H1 (cell line): Measurements from ENCODE around the gene GDAP1L1. TPM values are rescaled to one million over a fixed set of nuclear protein-coding genes. Genes with fewer than 3 reads are reported as not detected.

Experiments
- CTCF ChIA-PET: fragments of 300-600 bp; sonication (Branson Sonifier 250); formaldehyde crosslinking; loops from one replicate; lab custom pipeline; 2021; ENCODE audit not compliant: partially characterized antibody; lab: Charles Lee
- POLR2A ChIA-PET: fragments of 300-600 bp; sonication (Branson Sonifier 250); formaldehyde crosslinking; loops from one replicate; lab custom pipeline; 2021; ENCODE audit warnings: inconsistent platforms; ENCODE audit not compliant: partially characterized antibody; lab: Charles Lee
- DNase-seq, 2 experiments: peaks; one replicate each; pipeline versions ENCODE4 v3.0.0 to v3.0.0-alpha.2; 2010 to 2022; ENCODE audit warnings: low spot score in 2 of 2, low read depth in 1 of 2, mixed read lengths in 1 of 2
- FAIRE-seq: peaks from 2 replicates; lab custom pipeline; 2011; peaks lifted over from hg19 to GRCh38; lab: Jason Lieb, UNC
- H2AFZ ChIP-seq: 2 replicates; pipeline ENCODE4 v1.8.1; 2012; ENCODE audit warnings: low read length, inconsistent platforms
- H2AK5ac ChIP-seq: 2 replicates; pipeline ENCODE4 v1.6.1; 2013; ENCODE audit warnings: low read depth, low read length
- H2BK120ac ChIP-seq: replicated peaks from 2 replicates; pipeline ENCODE3; 2013; ENCODE audit warnings: low read depth, low read length, inconsistent platforms
- H2BK12ac ChIP-seq: 2 replicates; pipeline ENCODE4 v1.6.1; 2013; ENCODE audit warnings: low read depth, low read length
- H2BK15ac ChIP-seq: 2 replicates; pipeline ENCODE4 v1.6.1; 2013; ENCODE audit warnings: low read length
- H2BK20ac ChIP-seq: 2 replicates; pipeline ENCODE4 v1.6.1; 2013; ENCODE audit warnings: low read length
- H2BK5ac ChIP-seq: 2 replicates; pipeline ENCODE4 v1.6.1; 2013; ENCODE audit warnings: low read depth, low read length
- H3K14ac ChIP-seq: 2 replicates; pipeline ENCODE4 v1.6.1; 2013; ENCODE audit warnings: inconsistent platforms; ENCODE audit not compliant: insufficient read length
- H3K18ac ChIP-seq: 2 replicates; pipeline ENCODE4 v1.6.1; 2013; ENCODE audit warnings: low read length; ENCODE audit errors: extremely low read depth
- H3K23ac ChIP-seq: 2 replicates; pipeline ENCODE4 v1.6.1; 2013; ENCODE audit warnings: inconsistent platforms; ENCODE audit not compliant: insufficient read length
- H3K23me2 ChIP-seq: 2 replicates; pipeline ENCODE4 v1.6.1; 2013; ENCODE audit warnings: low read depth, low read length
- H3K27ac ChIP-seq: 2 replicates; pipeline ENCODE4 v1.6.1; 2011; ENCODE audit warnings: low read depth, low read length, inconsistent platforms
- H3K27me3 ChIP-seq, 4 experiments: replicated peaks in 1 of 4; 1 replicate in 1 of 4; 2 replicates in 3 of 4; pipeline versions ENCODE4 v1.6.1 to v1.8.1; 2011 to 2013; ENCODE audit warnings: low read length in 3 of 4, mild to moderate bottlenecking in 3 of 4, inconsistent platforms in 2 of 4, mixed read lengths in 2 of 4, moderate library complexity in 1 of 4; ENCODE audit not compliant: control insufficient read depth in 3 of 4, insufficient read depth in 3 of 4; ENCODE audit errors: extremely low read depth in 1 of 4
- H3K36me3 ChIP-seq, 4 experiments: 2 replicates each; pipeline versions ENCODE4 v1.6.1 to v1.8.1; 2011 to 2013; ENCODE audit warnings: mild to moderate bottlenecking in 4 of 4, low read length in 3 of 4, moderate library complexity in 2 of 4, control low read depth in 1 of 4, inconsistent platforms in 1 of 4; ENCODE audit not compliant: insufficient read depth in 4 of 4, control insufficient read depth in 2 of 4
- H3K4ac ChIP-seq: replicated peaks from 2 replicates; pipeline ENCODE3; 2013; ENCODE audit warnings: low read length, low read depth, mixed read lengths, inconsistent platforms; ENCODE audit not compliant: insufficient read length
- H3K4me1 ChIP-seq, 4 experiments: replicated peaks in 1 of 4; 1 replicate in 1 of 4; 2 replicates in 3 of 4; pipeline versions ENCODE4 v1.6.1 to v1.8.1; 2011 to 2013; ENCODE audit warnings: low read length in 3 of 4, inconsistent platforms in 2 of 4, mixed read lengths in 1 of 4; ENCODE audit not compliant: insufficient read depth in 4 of 4, control insufficient read depth in 3 of 4
- H3K4me2 ChIP-seq, 2 experiments: 2 replicates each; pipeline versions ENCODE4 v1.6.1 to v1.8.1; 2011 to 2013; ENCODE audit warnings: low read depth in 2 of 2, low read length in 2 of 2, control low read depth in 1 of 2, inconsistent platforms in 1 of 2, mild to moderate bottlenecking in 1 of 2; ENCODE audit not compliant: insufficient read depth in 1 of 2
- H3K4me3 ChIP-seq, 4 experiments: fragments of 200-600, 300-600 bp in 1 of 4; sonication (generic), shearing (Covaris generic), sonication (Bioruptor Twin) in 1 of 4; 2 replicates each; pipeline versions ENCODE4 v1.5.1 to v1.8.1; 2011 to 2016; ENCODE audit warnings: low read length in 4 of 4, low read depth in 3 of 4, control low read depth in 2 of 4, inconsistent platforms in 2 of 4, mild to moderate bottlenecking in 2 of 4, mixed read lengths in 1 of 4, moderate library complexity in 1 of 4; ENCODE audit not compliant: insufficient read depth in 2 of 4; ENCODE audit errors: extremely low read depth in 1 of 4
- H3K56ac ChIP-seq: replicated peaks from 2 replicates; pipeline ENCODE3; 2013; ENCODE audit warnings: low read depth, mild to moderate bottlenecking, mixed read lengths, low read length, inconsistent platforms; ENCODE audit not compliant: insufficient read length
- H3K79me1 ChIP-seq: 2 replicates; pipeline ENCODE4 v1.6.1; 2013; ENCODE audit warnings: low read depth, low read length, control low read depth
- H3K79me2 ChIP-seq, 2 experiments: 2 replicates each; pipeline versions ENCODE4 v1.6.1 to v1.8.1; 2012 to 2013; ENCODE audit warnings: low read length in 2 of 2, mild to moderate bottlenecking in 2 of 2, inconsistent platforms in 1 of 2; ENCODE audit not compliant: insufficient read depth in 2 of 2, control insufficient read depth in 1 of 2
- H3K9ac ChIP-seq, 4 experiments: replicated peaks in 1 of 4; 1 replicate in 1 of 4; 2 replicates in 3 of 4; pipeline versions ENCODE4 v1.6.1 to v1.8.1; 2011 to 2013; ENCODE audit warnings: low read depth in 3 of 4, low read length in 3 of 4, control low read depth in 2 of 4, mild to moderate bottlenecking in 2 of 4, moderate library complexity in 2 of 4, inconsistent platforms in 1 of 4; ENCODE audit errors: extremely low read depth in 1 of 4
- H3K9me3 ChIP-seq, 2 experiments: 2 replicates each; pipeline versions ENCODE4 v1.6.1 to v1.8.1; 2012 to 2013; ENCODE audit warnings: mild to moderate bottlenecking in 2 of 2, moderate library complexity in 2 of 2, control low read depth in 1 of 2, inconsistent platforms in 1 of 2, low read depth in 1 of 2, low read length in 1 of 2, mixed read lengths in 1 of 2; ENCODE audit not compliant: insufficient read depth in 2 of 2
- H4K20me1 ChIP-seq, 2 experiments: replicated peaks in 1 of 2; 2 replicates each; pipeline versions ENCODE3 to v1.8.1; 2011 to 2013; ENCODE audit warnings: inconsistent platforms in 2 of 2, low read length in 2 of 2, mild to moderate bottlenecking in 1 of 2; ENCODE audit not compliant: insufficient read depth in 2 of 2, control insufficient read depth in 1 of 2
- H4K5ac ChIP-seq: 2 replicates; pipeline ENCODE4 v1.6.1; 2013; ENCODE audit warnings: low read length, low read depth, mixed read lengths, inconsistent platforms; ENCODE audit not compliant: insufficient read length
- H4K8ac ChIP-seq: 2 replicates; pipeline ENCODE4 v1.8.0; 2013; ENCODE audit warnings: mild to moderate bottlenecking, moderate library complexity, low read length, inconsistent platforms; ENCODE audit not compliant: insufficient read depth; ENCODE audit errors: extremely low read depth
- H4K91ac ChIP-seq: replicated peaks from 2 replicates; pipeline ENCODE3; 2013; ENCODE audit warnings: low read length, mixed read lengths, inconsistent platforms; ENCODE audit not compliant: insufficient read length
- BACH1 ChIP-seq: IDR thresholded peaks from 2 replicates; pipeline ENCODE4 v1.6.1; 2012; ENCODE audit warnings: low read length, improper control_type of control experiment
- BRCA1 ChIP-seq: IDR thresholded peaks from 2 replicates; pipeline ENCODE4 v1.6.1; 2012; ENCODE audit warnings: low read depth, low read length, improper control_type of control experiment
- CBX5 ChIP-seq: fragments of 300-800, 300-1000 bp; sonication (generic); IDR thresholded peaks from 2 replicates; pipeline ENCODE4 v1.7.1; 2016; ENCODE audit warnings: antibody characterized with exemption, low read length, low read depth
- CEBPB ChIP-seq: IDR thresholded peaks from 2 replicates; pipeline ENCODE4 v1.6.1; 2012; ENCODE audit warnings: low read depth, low read length
- EP300 ChIP-seq, 2 experiments: IDR thresholded peaks; 1 replicate in 1 of 2; 2 replicates in 1 of 2; pipeline ENCODE4 v1.6.1; 2011 to 2012; ENCODE audit warnings: low read depth in 2 of 2, low read length in 2 of 2, mild to moderate bottlenecking in 2 of 2, borderline replicate concordance in 1 of 2, inconsistent platforms in 1 of 2, moderate library complexity in 1 of 2
- EZH2 ChIP-seq: fragments of 200-600 bp; sonication (generic); IDR thresholded peaks from 2 replicates; pipeline ENCODE4 v1.7.1; 2012; ENCODE audit warnings: low read depth, mild to moderate bottlenecking, moderate library complexity, low read length, inconsistent platforms; ENCODE audit not compliant: severe bottlenecking
- JUND ChIP-seq: IDR thresholded peaks from 2 replicates; pipeline ENCODE4 v1.6.1; 2011; ENCODE audit warnings: mild to moderate bottlenecking, improper control_type of control experiment, low read length
- KDM5A ChIP-seq: fragments of 200-600 bp; IDR thresholded peaks from 2 replicates; pipeline ENCODE4 v1.7.1; 2012; ENCODE audit warnings: mild to moderate bottlenecking, low read length, inconsistent platforms, mixed read lengths
- RBBP5 ChIP-seq: IDR thresholded peaks from 2 replicates; pipeline ENCODE4 v1.7.1; 2012; ENCODE audit warnings: low read depth, mild to moderate bottlenecking, inconsistent platforms, low read length, moderate library complexity, borderline replicate concordance
- RNF2 ChIP-seq: fragments of 200-900, 300-1000 bp; sonication (generic); IDR thresholded peaks from 2 replicates; pipeline ENCODE4 v1.7.1; 2016; ENCODE audit warnings: borderline replicate concordance, low read depth, mild to moderate bottlenecking, antibody characterized with exemption, low read length; ENCODE audit not compliant: poor library complexity, severe bottlenecking; ENCODE audit errors: missing control alignments
- RXRA ChIP-seq: IDR thresholded peaks from 2 replicates; pipeline ENCODE4 v1.6.1; 2011; ENCODE audit warnings: low read depth, mild to moderate bottlenecking, low read length, moderate library complexity; ENCODE audit not compliant: insufficient read depth
- TCF12 ChIP-seq: IDR thresholded peaks from 2 replicates; pipeline ENCODE4 v1.6.1; 2011; ENCODE audit warnings: low read depth, mild to moderate bottlenecking, low read length
- WGBS, 2 experiments: shearing (Covaris generic) in 1 of 2; methylation state at CpG; one replicate each; pipeline versions ENCODE4 v1.1.6 to v1.1.7; 2013 to 2015; ENCODE audit warnings: low lambda C conversion rate in 2 of 2, mixed read lengths in 2 of 2, inconsistent platforms in 1 of 2, low coverage in 1 of 2, missing lambda C conversion rate in 1 of 2; ENCODE audit not compliant: insufficient replicate concordance in 2 of 2, insufficient coverage in 1 of 2, insufficient read length in 1 of 2; ENCODE audit errors: extremely low coverage in 1 of 2, missing lambda C conversion rate in 1 of 2; 5-methylcytosine and 5-hydroxymethylcytosine counted together
- polyA plus RNA-seq, 7 experiments: library from polyadenylated mRNA; depleted of rRNA in 3 of 7; stranded (reverse) in 5 of 7; unstranded in 2 of 7; fragments of >200 nt in 5 of 7; fragments of 200-250 nt in 2 of 7; gene quantifications; 1 replicate in 5 of 7; 2 replicates in 1 of 7; 4 replicates in 1 of 7; pipeline versions ENCODE4 v1.2.1 to v1.2.3, GENCODE V29; 2011 to 2013; ENCODE audit warnings: missing spikeins in 2 of 7, mixed read lengths in 2 of 7
- total RNA-seq: library from RNA; stranded (reverse); fragmentation: NEBNext Ultra II Directional; extraction: Animal tissue kit (Norgen Biotek cat#: 25700); gene quantifications from 2 replicates; pipeline ENCODE4 v1.2.1, GENCODE V29; 2021
- TF ChIP-seq, protein P1 (sequence below): IDR thresholded peaks from 2 replicates; pipeline ENCODE4 v1.6.1; 2012; ENCODE audit warnings: inconsistent platforms

Gene GDAP1L1
- total and polyA plus RNA-seq, 2 of the 8 experiments (the other 6 are each of a cell fraction or from before 2014, with no cell fraction given), result 8.5 to 63.1 TPM

DNA sequence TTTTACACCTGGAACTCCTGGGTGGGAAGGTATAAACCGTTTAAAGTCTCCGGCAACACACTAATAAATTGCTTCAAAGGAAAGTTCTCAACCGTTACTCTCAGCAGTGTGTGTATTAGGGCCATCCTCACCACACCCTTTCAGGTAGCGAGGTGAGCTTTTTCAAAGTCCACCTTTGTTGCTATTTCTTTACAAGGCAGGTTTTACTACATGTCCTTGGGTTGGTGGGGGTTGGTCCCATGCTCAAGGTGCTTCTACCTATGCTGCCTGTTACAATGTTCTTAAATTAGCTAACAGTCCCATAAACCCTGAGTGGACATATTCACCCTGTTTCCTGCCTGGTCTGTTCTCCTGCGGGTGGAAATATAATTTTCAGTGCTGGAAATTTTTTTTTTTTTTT lies 23.4 kb upstream of the GDAP1L1 start:
- no peak overlapping the region for H3K4me3 ChIP-seq
- H2BK20ac ChIP-seq, result no peak overlapping the region
- H3K79me1 ChIP-seq, result no peaks in the 10 kb centered on the region
- CTCF ChIA-PET, result interaction anchor here (0.6 to 4.4 kb wide), 30 partner anchors 9 to 530 kb away, joined by 3 to 23 read pairs (median 4); partner anchors contain the start of genes GDAP1L1, HNF4A and OSER1
- H2AFZ ChIP-seq, result no peak overlapping the region
- no peak overlapping the region for H3K56ac ChIP-seq
- no peak for DNase-seq
- H3K27me3 ChIP-seq, result no peaks in the 10 kb centered on the region
- peaks cover 0 to 3% (median under 1%) of the 10 kb centered on the region in 4 experiments; a peak in 3 of 7 replicates for H3K4me1 ChIP-seq
- H3K14ac ChIP-seq, result no peak overlapping the region
- H2AK5ac ChIP-seq, result no peak overlapping the region
- no peaks in the 10 kb centered on the region for H3K9me3 ChIP-seq
- no peak overlapping the region for H4K91ac ChIP-seq
- no peaks in the 10 kb centered on the region for H3K36me3 ChIP-seq
- H2BK12ac ChIP-seq, result no peak overlapping the region
- no peak overlapping the region for H3K4me2 ChIP-seq
- no peaks in the 10 kb centered on the region for H3K79me2 ChIP-seq
- no peaks in the 10 kb centered on the region for H4K20me1 ChIP-seq
- POLR2A ChIA-PET, result interaction anchor here (1.1 kb wide), 1 partner anchor 12 kb away, joined by 3 read pairs; no protein-coding TSS in a partner anchor
- 84% methylated on average over 5 of the region's 5 CpGs; no CpG with 5 or more reads in 1 of the 2 experiments for WGBS, 2 experiments
- no peak overlapping the region for H2BK5ac ChIP-seq
- H3K9ac ChIP-seq, result no peak overlapping the region
- H3K27ac ChIP-seq, result no peak overlapping the region
- H3K23me2 ChIP-seq, result no peaks in the 10 kb centered on the region
- FAIRE-seq, result no peak
- no peak overlapping the region for H3K4ac ChIP-seq
- H3K23ac ChIP-seq, result no peak overlapping the region
- H3K18ac ChIP-seq, result no peak overlapping the region
- no peak overlapping the region for H4K5ac ChIP-seq
- no peak overlapping the region for H2BK120ac ChIP-seq
- H2BK15ac ChIP-seq, result no peak overlapping the region
- H4K8ac ChIP-seq, result no peak overlapping the region
- no peak for TF ChIP-seq EP300 (IDR thresholded peaks at IDR 0.05; ENCODE audit: borderline replicate concordance in 1 of 2, low read depth in 2 of 2, low read length in 2 of 2)
- TF ChIP-seq EZH2, result no peak
- TF ChIP-seq BRCA1, result no peak
- TF ChIP-seq BACH1, result no peak
- TF ChIP-seq, protein P1, sequence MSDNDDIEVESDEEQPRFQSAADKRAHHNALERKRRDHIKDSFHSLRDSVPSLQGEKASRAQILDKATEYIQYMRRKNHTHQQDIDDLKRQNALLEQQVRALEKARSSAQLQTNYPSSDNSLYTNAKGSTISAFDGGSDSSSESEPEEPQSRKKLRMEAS, result no peak
- no peak for TF ChIP-seq CEBPB
- no peak for TF ChIP-seq TCF12
- TF ChIP-seq KDM5A, result no peak
- no peak for TF ChIP-seq RNF2
- no peak for TF ChIP-seq RBBP5
- TF ChIP-seq JUND, result no peak
- TF ChIP-seq CBX5, result no peak
- no peak for TF ChIP-seq RXRA
